Upper lobe of left lung (tissue), 4 donors: ENCODE results near the gene LIPT2.

ENCODE experiments used
- CTCF ChIP-seq, 6 experiments: fragments of 450-650 bp in 4 of 6; fragments of 200-600 bp in 2 of 6; sonication (generic) in 2 of 6; IDR thresholded peaks; one replicate each; pipeline ENCODE4 v1.5.1; 2016 to 2019; ENCODE audit warnings: antibody characterized with exemption in 6 of 6
- EP300 ChIP-seq, 4 donors: sonication (generic); formaldehyde crosslinking; IDR thresholded peaks; one replicate each; pipeline ENCODE4 v1.5.1; 2017; ENCODE audit warnings: antibody characterized with exemption in 4 of 4, control low read depth in 2 of 4
- POLR2A ChIP-seq, 4 donors: fragments of 450-650 bp; IDR thresholded peaks; one replicate each; pipeline ENCODE4 v1.5.1; 2016 to 2017; ENCODE audit warnings: antibody characterized with exemption in 4 of 4, mild to moderate bottlenecking in 2 of 4
- POLR2AphosphoS5 ChIP-seq, 2 donors: sonication (generic); formaldehyde crosslinking; IDR thresholded peaks; one replicate each; pipeline ENCODE4 v1.5.1; 2017; ENCODE audit warnings: antibody characterized with exemption in 2 of 2

GRCh38 chr11:74535371-74536160, 42.0 kb upstream of the LIPT2 start:
- TF ChIP-seq POLR2A (IDR thresholded peaks at IDR 0.05) (no peak), EP300 (IDR thresholded peaks at IDR 0.05) (no peak), CTCF (IDR thresholded peaks at IDR 0.05) (no peak), POLR2AphosphoS5 (IDR thresholded peaks at IDR 0.05) (no peak)
